Type B pancreatic cell (in vitro differentiated cells): ENCODE data around the gene NME1. TPM values are rescaled to one million over a fixed set of nuclear protein-coding genes. Genes with fewer than 3 reads are reported as not detected.

ENCODE experiments used
- DNase-seq: peaks from one replicate; pipeline ENCODE4 v3.0.0; 2021; ENCODE audit warnings: mixed read lengths; ENCODE audit not compliant: unreplicated experiment; ENCODE audit errors: extremely low spot score
- H3K27ac Mint-ChIP-seq: 2 replicates; pipeline ENCODE4 v1.8.0; 2021; ENCODE audit warnings: mild to moderate bottlenecking, mixed read lengths
- H3K27me3 Mint-ChIP-seq: 2 replicates; pipeline ENCODE4 v1.8.0; 2021; ENCODE audit warnings: mixed read lengths
- H3K36me3 Mint-ChIP-seq: 2 replicates; pipeline ENCODE4 v1.8.0; 2021; ENCODE audit warnings: mixed read lengths
- H3K4me1 Mint-ChIP-seq: one replicate; pipeline ENCODE4 v1.8.0; 2021; ENCODE audit warnings: mixed read lengths; ENCODE audit not compliant: unreplicated experiment
- H3K4me3 Mint-ChIP-seq: 2 replicates; pipeline ENCODE4 v1.8.0; 2021; ENCODE audit warnings: mild to moderate bottlenecking, mixed read lengths
- H3K9me3 Mint-ChIP-seq: 2 replicates; pipeline ENCODE4 v1.8.0; 2021; ENCODE audit warnings: mixed read lengths
- total RNA-seq: library from RNA; stranded (reverse); gene quantifications from 2 replicates; pipeline ENCODE4 v1.2.1, GENCODE V29; 2021; ENCODE audit warnings: low replicate concordance
- TF ChIP-seq, protein P1 (sequence below): fragments of 200-600 bp; sonication (generic); conservative IDR thresholded peaks from 2 replicates; pipeline ENCODE4 v1.5.0; 2021; ENCODE audit warnings: antibody characterized with exemption, mild to moderate bottlenecking

Gene NME1
- total RNA-seq, 1 donor from 2014 or later: 163 TPM

DNA sequence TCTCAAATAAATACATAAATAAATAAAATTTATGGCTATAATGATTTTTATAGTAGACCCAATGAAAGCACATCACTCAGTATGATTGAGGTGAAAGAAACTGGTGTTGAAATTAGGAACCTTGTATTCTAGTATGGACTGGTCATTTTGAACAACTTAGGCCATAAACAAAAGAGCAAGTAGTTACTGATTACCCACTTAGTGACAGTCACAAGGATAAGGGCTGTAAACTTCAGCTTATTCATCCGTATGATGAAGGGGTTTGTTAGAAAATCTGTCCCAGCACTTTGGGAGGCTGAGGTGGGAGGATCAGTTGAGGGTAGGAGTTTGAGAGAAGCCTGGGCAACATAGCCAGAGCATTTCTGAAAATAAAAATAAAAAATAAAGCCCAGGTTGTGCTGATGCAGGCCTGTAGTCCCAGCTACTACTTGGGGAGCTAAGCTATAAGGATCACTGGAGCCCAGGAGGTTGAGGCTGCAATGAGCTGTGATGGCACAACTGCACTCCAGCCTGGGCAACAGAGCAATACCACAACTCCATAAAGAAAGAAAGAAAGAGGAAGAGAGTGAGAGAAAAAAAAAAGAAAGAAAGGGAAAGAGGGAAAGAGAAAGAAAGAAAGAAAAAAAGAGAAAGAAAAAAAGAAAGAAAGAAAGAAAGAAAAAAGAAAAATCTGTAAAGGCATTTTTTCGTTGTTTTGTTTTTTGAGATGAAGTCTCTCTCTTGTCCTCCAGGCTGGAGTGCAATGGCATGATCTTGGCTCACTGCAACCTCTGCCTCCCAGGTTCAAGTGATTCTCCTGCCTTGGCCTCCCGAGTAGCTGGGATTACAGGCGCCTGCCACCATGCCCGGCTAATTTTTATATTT lies 28.5 kb upstream of the NME1 start:
- Mint-ChIP-seq H3K4me1 (peaks cover 23% of the 10 kb centered on the region), H3K27ac (no peak overlapping the region), H3K9me3 (no peaks in the 10 kb centered on the region), H3K4me3 (no peak overlapping the region), H3K36me3 (no peaks in the 10 kb centered on the region), H3K27me3 (no peaks in the 10 kb centered on the region)
- TF ChIP-seq, protein P1, sequence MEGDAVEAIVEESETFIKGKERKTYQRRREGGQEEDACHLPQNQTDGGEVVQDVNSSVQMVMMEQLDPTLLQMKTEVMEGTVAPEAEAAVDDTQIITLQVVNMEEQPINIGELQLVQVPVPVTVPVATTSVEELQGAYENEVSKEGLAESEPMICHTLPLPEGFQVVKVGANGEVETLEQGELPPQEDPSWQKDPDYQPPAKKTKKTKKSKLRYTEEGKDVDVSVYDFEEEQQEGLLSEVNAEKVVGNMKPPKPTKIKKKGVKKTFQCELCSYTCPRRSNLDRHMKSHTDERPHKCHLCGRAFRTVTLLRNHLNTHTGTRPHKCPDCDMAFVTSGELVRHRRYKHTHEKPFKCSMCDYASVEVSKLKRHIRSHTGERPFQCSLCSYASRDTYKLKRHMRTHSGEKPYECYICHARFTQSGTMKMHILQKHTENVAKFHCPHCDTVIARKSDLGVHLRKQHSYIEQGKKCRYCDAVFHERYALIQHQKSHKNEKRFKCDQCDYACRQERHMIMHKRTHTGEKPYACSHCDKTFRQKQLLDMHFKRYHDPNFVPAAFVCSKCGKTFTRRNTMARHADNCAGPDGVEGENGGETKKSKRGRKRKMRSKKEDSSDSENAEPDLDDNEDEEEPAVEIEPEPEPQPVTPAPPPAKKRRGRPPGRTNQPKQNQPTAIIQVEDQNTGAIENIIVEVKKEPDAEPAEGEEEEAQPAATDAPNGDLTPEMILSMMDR: no peak
- no peak for DNase-seq

DNA sequence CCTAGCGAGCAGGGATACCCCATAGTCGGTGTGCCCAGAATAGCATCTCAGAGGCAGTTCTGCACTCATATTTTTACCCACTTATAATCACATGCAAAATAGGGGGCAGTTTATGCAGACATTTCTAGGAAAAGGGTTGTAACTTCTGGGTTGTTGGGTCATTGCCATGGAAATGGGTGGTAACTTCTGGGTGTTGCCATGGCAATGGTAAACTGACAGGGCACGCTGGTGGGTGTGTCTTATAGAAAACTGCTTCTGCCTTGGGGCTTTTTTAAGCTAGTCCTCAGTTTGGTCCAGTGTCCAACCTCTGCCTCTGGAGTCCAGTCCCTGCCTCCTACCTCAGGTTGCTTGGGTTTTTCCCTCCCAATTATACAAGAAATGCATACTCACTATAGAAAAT lies 25.3 kb upstream of the NME1 start:
- Mint-ChIP-seq H3K4me1 (peaks cover 11% of the 10 kb centered on the region), H3K4me3 (no peak overlapping the region), H3K36me3 (no peaks in the 10 kb centered on the region), H3K27me3 (no peaks in the 10 kb centered on the region), H3K9me3 (no peaks in the 10 kb centered on the region), H3K27ac (no peak overlapping the region)
- TF ChIP-seq, protein P1: no peak
- DNase-seq: no peak

DNA sequence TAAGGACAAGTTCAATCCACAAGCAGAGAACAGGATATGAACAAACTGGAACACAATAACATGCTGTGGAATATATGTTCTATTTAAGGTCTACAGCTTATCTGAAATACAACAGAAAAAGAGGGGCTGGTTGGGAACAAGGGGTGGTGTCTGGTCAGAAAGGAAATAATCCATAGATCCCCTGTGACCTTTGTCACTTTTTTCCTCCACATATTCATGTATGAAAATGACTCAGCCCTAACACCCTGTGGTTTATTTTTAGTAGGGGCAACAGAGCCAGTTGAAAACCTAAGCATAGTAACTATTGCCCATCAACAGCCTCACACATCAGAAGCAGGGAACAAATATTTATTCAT lies 20.4 kb upstream of the NME1 start:
- Mint-ChIP-seq H3K27ac (no peak overlapping the region), H3K36me3 (no peaks in the 10 kb centered on the region), H3K4me1 (peaks cover 7% of the 10 kb centered on the region), H3K27me3 (no peaks in the 10 kb centered on the region), H3K9me3 (no peaks in the 10 kb centered on the region), H3K4me3 (no peak overlapping the region)
- TF ChIP-seq, protein P1: no peak
- no peak for DNase-seq

DNA sequence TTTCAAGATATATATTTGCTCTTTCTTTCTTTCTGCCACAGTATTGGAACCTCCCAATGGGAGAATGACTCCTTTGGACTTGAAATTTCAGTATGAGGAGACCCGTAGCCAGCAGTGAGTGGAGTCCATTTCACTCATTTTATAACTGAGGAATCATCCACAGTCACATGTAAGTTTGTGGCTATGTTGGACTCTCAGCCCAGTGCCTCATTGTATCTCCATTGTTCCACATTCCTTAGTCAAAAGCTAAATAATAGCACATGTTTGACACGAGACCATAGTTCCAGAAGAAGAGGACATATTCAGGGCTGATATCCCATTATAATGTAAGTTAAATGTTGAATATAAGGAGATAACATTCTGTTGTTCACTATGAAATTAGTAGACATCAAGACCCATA lies 20.0 kb upstream of the NME1 start:
- Mint-ChIP-seq H3K27me3 (no peaks in the 10 kb centered on the region), H3K9me3 (no peaks in the 10 kb centered on the region), H3K4me1 (peaks cover 7% of the 10 kb centered on the region), H3K4me3 (no peak overlapping the region), H3K27ac (no peak overlapping the region), H3K36me3 (no peaks in the 10 kb centered on the region)
- DNase-seq: no peak
- TF ChIP-seq, protein P1: no peak

DNA sequence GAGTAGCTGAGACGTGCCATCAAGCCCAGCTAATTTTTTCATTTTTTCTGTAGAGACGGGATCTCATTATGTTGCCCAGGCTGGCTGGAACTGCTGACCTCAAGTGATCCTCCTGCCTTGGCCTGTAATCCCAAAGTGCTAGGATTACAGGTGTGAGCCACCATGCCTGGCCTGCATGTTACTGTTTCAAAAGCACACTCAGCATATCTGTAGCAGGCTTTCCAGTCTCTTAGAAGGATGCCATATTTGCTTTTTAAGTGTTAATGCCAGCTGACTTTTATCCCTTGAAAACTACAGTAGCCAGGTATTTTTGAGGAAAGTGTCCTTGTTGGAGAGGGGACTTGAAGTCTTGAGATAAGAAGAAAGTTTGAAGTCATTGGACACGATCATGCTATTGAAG lies 17.4 kb upstream of the NME1 start:
- Mint-ChIP-seq H3K9me3 (no peaks in the 10 kb centered on the region), H3K27ac (no peak overlapping the region), H3K36me3 (no peaks in the 10 kb centered on the region)

More for the DNA sequence above, 17.4 kb upstream of the NME1 start:
- TF ChIP-seq, protein P1: no peak
- DNase-seq: no peak
- Mint-ChIP-seq H3K4me1 (peaks cover 7% of the 10 kb centered on the region), H3K27me3 (no peaks in the 10 kb centered on the region), H3K4me3 (no peak overlapping the region)
